Keratinocyte (primary cell): ENCODE results near the gene DCLK2.

Source experiments
- CTCF ChIP-seq, 3 experiments: IDR thresholded peaks in 1 of 3; conservative IDR thresholded peaks in 1 of 3; optimal IDR thresholded peaks in 1 of 3; 2 replicates in 2 of 3; 3 replicates in 1 of 3; pipeline versions ENCODE3 to v1.5.1; 2011; ENCODE audit warnings: low read length in 3 of 3, mild to moderate bottlenecking in 3 of 3, moderate library complexity in 2 of 3, control low read depth in 1 of 3, inconsistent platforms in 1 of 3; ENCODE audit not compliant: insufficient read depth in 2 of 3; ENCODE audit errors: extremely low read depth in 1 of 3
- EZH2 ChIP-seq: IDR thresholded peaks from one replicate; pipeline ENCODE4 v1.6.1; 2012; ENCODE audit warnings: inconsistent platforms, mild to moderate bottlenecking, low read length, moderate library complexity

- TF ChIP-seq EZH2 (no peak), CTCF (optimal IDR thresholded peaks at IDR 0.05 in 1 of 3, IDR thresholded peaks at IDR 0.05 in 1 of 3, conservative IDR thresholded peaks at IDR 0.05 in 1 of 3; ENCODE audit: extremely low read depth in 1 of 3, insufficient read depth in 2 of 3, low read length in 3 of 3) (no peak)
Observed at GRCh38 chr4:150247184-150247583, 168.9 kb downstream of the DCLK2 start.
